ENCODE measurements around the gene TMEM108. TPM values are rescaled to one million over a fixed set of nuclear protein-coding genes. Genes with fewer than 3 reads are reported as not detected.

TMEM108 gene
- total RNA-seq, 2 experiments from 2014 or later: not detected

DNA sequence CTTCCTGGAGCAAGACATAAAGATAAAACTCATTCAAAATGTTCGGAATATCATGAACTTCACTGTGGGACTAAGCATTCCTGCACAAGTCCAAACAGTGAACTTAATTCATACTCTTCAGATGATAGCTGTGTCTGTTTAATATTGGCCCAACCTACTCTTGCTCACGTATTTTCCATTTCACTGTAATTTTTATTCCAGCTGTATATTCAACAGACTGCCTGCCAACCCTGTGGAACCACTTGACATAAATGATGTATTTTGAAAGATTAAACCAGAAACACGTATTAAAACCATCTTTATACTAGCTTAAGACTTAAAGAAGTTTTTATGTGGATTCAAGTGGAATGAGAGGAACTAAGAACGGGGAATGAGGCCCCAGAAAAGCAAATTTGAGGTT lies 172.5 kb downstream of the TMEM108 start:
- ATAC-seq (no peak), DNase-seq (no peak)
- POLR2A ChIA-PET: no interaction called here
- Mint-ChIP-seq H3K4me1 (peaks cover 21% of the 10 kb centered on the region), H3K4me3 (no peak overlapping the region), H3K27me3 (peaks cover 10% of the 10 kb centered on the region), H3K27ac (no peak overlapping the region), H3K36me3 (ENCODE audit: low read depth) (no peaks in the 10 kb centered on the region), H3K9me3 (ENCODE audit: low read depth) (no peaks in the 10 kb centered on the region)
- intact Hi-C loops (cut with DNase I, micrococcal nuclease): no loop called here
- CTCF ChIA-PET: no interaction called here

DNA sequence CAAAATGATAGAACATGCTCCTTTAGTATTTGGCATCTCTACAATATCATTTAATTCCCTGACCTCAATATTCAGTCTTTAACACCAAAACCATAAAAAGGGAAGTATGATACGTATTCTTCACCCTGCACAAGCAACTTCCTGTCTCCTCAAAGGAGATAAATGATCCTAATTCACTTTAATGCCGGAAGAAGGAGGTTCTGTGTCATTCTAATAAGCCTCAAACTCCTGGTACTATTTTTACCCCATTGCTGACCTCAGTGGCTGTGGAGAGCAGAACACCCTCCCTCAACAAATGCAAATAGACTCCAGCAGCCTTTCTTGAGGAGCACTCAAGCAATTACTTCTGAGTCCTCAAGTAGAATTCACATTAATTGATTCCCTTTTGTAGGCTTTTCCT lies 173.3 kb downstream of the TMEM108 start:
- peaks cover 21% of the 10 kb centered on the region for H3K4me1 Mint-ChIP-seq
- ATAC-seq: no peak
- H3K36me3 Mint-ChIP-seq (ENCODE audit: low read depth): no peaks in the 10 kb centered on the region
- ChIA-PET POLR2A (no interaction called here), CTCF (no interaction called here)
- no peak overlapping the region for H3K27ac Mint-ChIP-seq
- intact Hi-C loops (cut with DNase I, micrococcal nuclease): no loop called here
- H3K4me3 Mint-ChIP-seq: no peak overlapping the region
- DNase-seq: no peak
- H3K9me3 Mint-ChIP-seq (ENCODE audit: low read depth): no peaks in the 10 kb centered on the region
- peaks cover 4% of the 10 kb centered on the region for H3K27me3 Mint-ChIP-seq

DNA sequence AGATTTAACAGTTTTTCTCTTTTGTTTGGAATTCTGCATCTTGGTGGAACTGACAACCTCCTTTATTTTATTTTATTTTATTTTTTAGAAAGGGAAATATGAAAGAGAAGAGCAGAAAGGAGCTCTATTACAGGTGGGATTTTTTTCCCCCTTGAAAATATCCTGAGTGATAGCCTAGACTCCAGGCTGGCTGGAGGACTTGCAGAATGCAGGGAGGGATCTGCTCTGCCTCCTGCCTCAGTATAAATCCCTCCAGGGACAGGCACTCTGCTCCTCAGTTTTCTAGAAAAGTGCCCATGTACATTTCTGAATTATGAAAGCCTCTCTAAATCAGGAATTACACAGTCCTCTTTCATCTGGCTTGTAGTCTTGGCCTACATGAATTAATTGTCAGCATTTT lies 173.7 kb downstream of the TMEM108 start:
- intact Hi-C loops (cut with DNase I, micrococcal nuclease): no loop called here
- ATAC-seq: no peak

DNA sequence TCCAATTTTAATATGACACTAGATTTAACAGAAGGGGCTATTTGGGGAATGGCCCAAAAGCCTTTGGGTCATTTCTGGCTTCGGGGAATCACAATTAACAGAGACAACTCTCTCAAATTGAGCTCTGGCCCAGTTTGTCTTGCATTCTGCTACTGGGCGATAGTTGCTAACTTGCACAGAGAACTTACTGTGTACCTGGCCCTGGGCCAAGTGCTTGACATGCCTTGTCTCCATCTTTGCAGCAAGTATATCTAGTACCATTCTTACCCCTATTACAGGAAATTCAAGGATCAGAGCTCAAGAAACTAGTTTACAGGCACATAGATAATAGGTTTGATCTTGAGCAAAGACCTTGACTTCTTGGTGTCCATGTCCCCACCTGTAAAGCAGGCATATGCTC lies 175.7 kb downstream of the TMEM108 start:
- ChIA-PET POLR2A (no interaction called here), CTCF (no interaction called here)
- Mint-ChIP-seq H3K9me3 (ENCODE audit: low read depth) (no peaks in the 10 kb centered on the region), H3K4me3 (no peak overlapping the region), H3K36me3 (ENCODE audit: low read depth) (no peaks in the 10 kb centered on the region), H3K4me1 (peaks cover 21% of the 10 kb centered on the region), H3K27me3 (peaks cover 1% of the 10 kb centered on the region), H3K27ac (no peak overlapping the region)
- ATAC-seq: no peak
- intact Hi-C loops (cut with DNase I, micrococcal nuclease): no loop called here
- DNase-seq: no peak

More for the DNA sequence above, 173.7 kb downstream of the TMEM108 start:
- H3K4me1 Mint-ChIP-seq: peaks cover 21% of the 10 kb centered on the region
- H3K27ac Mint-ChIP-seq: no peak overlapping the region
- H3K9me3 Mint-ChIP-seq (ENCODE audit: low read depth): no peaks in the 10 kb centered on the region
- DNase-seq: no peak
- peaks cover 4% of the 10 kb centered on the region for H3K27me3 Mint-ChIP-seq
- ChIA-PET CTCF (no interaction called here), POLR2A (no interaction called here)
- H3K36me3 Mint-ChIP-seq (ENCODE audit: low read depth): no peaks in the 10 kb centered on the region
- H3K4me3 Mint-ChIP-seq: no peak overlapping the region

DNA sequence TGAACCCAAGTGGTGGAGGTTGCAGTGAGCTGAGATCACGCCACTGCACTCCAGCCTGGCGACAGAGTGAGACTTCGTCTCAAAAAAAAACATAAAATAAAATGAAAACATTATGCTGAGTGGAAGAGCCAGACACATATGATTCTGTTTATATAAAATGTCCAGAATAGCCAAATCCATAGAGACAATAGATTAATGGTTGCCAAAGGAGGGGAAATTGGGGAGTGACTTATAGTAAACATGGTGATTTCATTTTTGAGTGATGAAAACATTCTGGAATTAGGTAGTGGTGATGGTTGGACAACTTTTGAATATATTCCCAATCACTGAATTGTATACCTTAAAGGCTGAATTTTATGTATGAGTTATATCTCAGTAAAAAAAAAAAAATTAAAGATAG lies 189.6 kb downstream of the TMEM108 start:
- peaks cover 3% of the 10 kb centered on the region for H3K36me3 Mint-ChIP-seq (ENCODE audit: low read depth)
- CTCF ChIA-PET: no interaction called here

DNA sequence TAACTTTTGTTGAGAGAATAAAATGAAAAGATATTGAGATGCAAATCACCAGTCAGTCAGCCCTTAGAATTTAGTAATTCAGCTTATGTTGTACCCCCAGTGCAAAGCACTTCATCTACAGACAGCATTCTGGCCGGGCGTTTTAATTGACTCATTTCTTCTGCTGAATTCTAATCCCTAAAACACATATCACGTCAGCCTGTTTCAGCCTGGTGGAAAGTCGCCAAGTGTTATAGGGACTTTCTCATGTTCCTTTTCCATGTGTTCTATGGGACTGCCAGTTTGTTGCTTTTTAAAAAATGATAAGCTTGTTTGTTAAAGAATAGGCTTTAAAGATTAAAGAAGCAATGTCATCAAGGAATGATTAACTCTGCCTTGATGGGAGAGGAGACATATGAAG lies 192.0 kb downstream of the TMEM108 start:
- CTCF ChIA-PET: no interaction called here
- ATAC-seq (no peak), DNase-seq (no peak)
- peaks cover 4% of the 10 kb centered on the region for H3K9me3 Mint-ChIP-seq (ENCODE audit: low read depth)
- H3K4me3 Mint-ChIP-seq: no peak overlapping the region
- intact Hi-C loops (cut with DNase I, micrococcal nuclease): no loop called here
- H3K4me1 Mint-ChIP-seq: no peaks in the 10 kb centered on the region
- H3K36me3 Mint-ChIP-seq (ENCODE audit: low read depth): peaks cover 3% of the 10 kb centered on the region
- H3K27ac Mint-ChIP-seq: no peak overlapping the region
- H3K27me3 Mint-ChIP-seq: no peaks in the 10 kb centered on the region
- POLR2A ChIA-PET: no interaction called here

More for the DNA sequence above, 189.6 kb downstream of the TMEM108 start:
- Mint-ChIP-seq H3K9me3 (ENCODE audit: low read depth) (peaks cover 4% of the 10 kb centered on the region), H3K4me1 (no peaks in the 10 kb centered on the region), H3K27me3 (no peaks in the 10 kb centered on the region), H3K4me3 (no peak overlapping the region), H3K27ac (no peak overlapping the region)
- POLR2A ChIA-PET: no interaction called here
- DNase-seq: no peak
- intact Hi-C loops (cut with DNase I, micrococcal nuclease): no loop called here
- ATAC-seq: no peak

DNA sequence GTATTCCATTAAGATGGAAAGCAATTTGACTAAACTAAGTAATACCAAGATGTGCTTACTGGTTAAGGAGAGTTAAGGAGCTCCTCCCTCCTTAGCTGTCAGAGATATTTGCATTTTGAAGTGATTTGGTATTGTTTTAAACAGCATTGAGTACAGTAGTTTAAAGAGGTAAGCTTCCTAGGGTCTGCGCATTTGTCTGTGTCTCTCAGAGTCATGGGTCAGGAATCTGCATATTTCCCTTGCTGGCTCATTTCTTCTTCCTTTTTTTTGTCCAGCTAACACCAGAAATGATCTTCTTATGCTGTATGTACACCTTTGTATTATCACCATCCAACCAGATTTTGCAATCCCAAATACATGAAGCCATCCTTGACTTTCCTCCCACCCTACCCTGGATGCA lies 198.7 kb downstream of the TMEM108 start:
- H3K4me3 Mint-ChIP-seq: no peak overlapping the region
- ATAC-seq (no peak), DNase-seq (no peak)
- ChIA-PET CTCF (interaction anchor here (0.7 kb wide), 1 partner anchor 1129 kb away, joined by 3 read pairs; no protein-coding TSS in a partner anchor), POLR2A (interaction anchor here (0.6 kb wide), 1 partner anchor 738 kb away, joined by 3 read pairs; no protein-coding TSS in a partner anchor)
- no peak overlapping the region for H3K27ac Mint-ChIP-seq
- H3K9me3 Mint-ChIP-seq (ENCODE audit: low read depth): no peaks in the 10 kb centered on the region
- H3K27me3 Mint-ChIP-seq: peaks cover 13% of the 10 kb centered on the region
- no peaks in the 10 kb centered on the region for H3K4me1 Mint-ChIP-seq
- no peaks in the 10 kb centered on the region for H3K36me3 Mint-ChIP-seq (ENCODE audit: low read depth)
- intact Hi-C loops (cut with DNase I, micrococcal nuclease): no loop called here

DNA sequence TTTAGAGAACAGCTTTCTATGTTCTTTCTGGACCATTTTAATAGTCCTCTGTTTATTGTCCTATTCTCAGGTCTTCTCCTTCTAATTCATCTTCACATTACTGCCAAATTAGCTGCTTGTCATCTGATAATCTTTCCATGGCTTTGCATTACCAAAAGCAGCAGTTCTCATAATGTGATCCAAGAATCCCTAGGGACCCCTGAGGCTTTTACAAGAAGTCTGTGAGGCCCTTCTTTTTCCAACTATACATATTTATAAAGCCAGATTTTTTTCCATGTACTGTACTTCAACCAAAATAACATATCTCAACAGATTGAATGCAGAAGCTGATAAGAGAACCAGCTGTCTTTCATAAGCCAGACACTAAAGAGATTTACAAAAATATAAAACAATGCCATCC lies 199.2 kb downstream of the TMEM108 start:
- ChIA-PET CTCF (interaction anchor here (0.7 kb wide), 1 partner anchor 1129 kb away, joined by 3 read pairs; no protein-coding TSS in a partner anchor), POLR2A (no interaction called here)
- ATAC-seq (no peak), DNase-seq (no peak)
- Mint-ChIP-seq H3K27me3 (peaks cover 13% of the 10 kb centered on the region), H3K9me3 (ENCODE audit: low read depth) (no peaks in the 10 kb centered on the region), H3K36me3 (ENCODE audit: low read depth) (no peaks in the 10 kb centered on the region), H3K4me3 (no peak overlapping the region), H3K4me1 (no peaks in the 10 kb centered on the region), H3K27ac (no peak overlapping the region)
- intact Hi-C loops (cut with DNase I, micrococcal nuclease): no loop called here

DNA sequence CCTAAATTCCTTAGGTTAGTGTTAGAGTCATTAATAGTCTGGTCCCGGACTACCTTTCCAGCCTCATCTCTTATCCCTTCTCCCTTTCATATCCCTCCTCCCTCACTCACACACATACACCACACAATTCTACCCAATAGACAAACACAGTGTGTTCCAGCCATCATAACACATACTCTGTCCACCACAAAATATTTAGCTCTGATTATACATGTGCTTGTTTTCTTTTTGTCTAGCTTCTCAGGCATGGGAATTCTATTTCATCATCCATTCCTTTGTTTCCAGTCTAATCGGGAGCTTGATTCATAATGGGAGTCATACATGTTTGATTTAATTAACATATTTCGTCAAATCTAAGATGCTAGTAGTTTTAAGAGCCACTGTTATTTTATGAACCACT lies 199.8 kb downstream of the TMEM108 start:
- Mint-ChIP-seq H3K27ac (no peak overlapping the region), H3K4me3 (no peak overlapping the region), H3K4me1 (no peaks in the 10 kb centered on the region), H3K36me3 (ENCODE audit: low read depth) (no peaks in the 10 kb centered on the region), H3K9me3 (ENCODE audit: low read depth) (no peaks in the 10 kb centered on the region), H3K27me3 (peaks cover 17% of the 10 kb centered on the region)
- intact Hi-C loops (cut with DNase I, micrococcal nuclease): no loop called here
- ChIA-PET CTCF (no interaction called here), POLR2A (no interaction called here)
- no peak for DNase-seq
- ATAC-seq: no peak

DNA sequence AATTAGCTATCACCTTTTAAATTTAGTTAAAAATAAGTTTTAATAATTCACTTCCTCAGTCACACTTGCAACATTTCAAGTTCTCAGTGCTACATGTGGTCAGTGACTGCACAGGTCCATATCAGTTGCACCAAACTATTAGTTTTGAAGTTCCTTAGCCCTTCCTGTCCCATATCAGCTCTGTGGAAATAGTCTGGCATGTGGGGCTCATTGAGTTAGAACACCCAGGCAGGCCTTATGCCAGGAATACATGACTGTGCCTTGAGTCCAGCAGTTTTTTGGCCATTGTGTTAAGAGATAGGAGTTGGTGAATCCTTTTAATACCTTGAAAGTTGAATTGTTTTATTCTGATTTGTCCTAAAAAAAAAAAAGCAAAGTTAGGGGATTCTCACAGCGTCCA lies 207.9 kb downstream of the TMEM108 start:
- no peaks in the 10 kb centered on the region for H3K9me3 Mint-ChIP-seq (ENCODE audit: low read depth)
- no peak overlapping the region for H3K27ac Mint-ChIP-seq
- DNase-seq (no peak), ATAC-seq (no peak)
- CTCF ChIA-PET: no interaction called here
- POLR2A ChIA-PET: interaction anchor here (0.6 kb wide), 1 partner anchor 558 kb away, joined by 7 read pairs; no protein-coding TSS in a partner anchor
- H3K27me3 Mint-ChIP-seq: peaks cover 15% of the 10 kb centered on the region
- no peaks in the 10 kb centered on the region for H3K36me3 Mint-ChIP-seq (ENCODE audit: low read depth)
- intact Hi-C loops (cut with DNase I, micrococcal nuclease): no loop called here
- H3K4me1 Mint-ChIP-seq: no peaks in the 10 kb centered on the region
- H3K4me3 Mint-ChIP-seq: no peak overlapping the region

DNA sequence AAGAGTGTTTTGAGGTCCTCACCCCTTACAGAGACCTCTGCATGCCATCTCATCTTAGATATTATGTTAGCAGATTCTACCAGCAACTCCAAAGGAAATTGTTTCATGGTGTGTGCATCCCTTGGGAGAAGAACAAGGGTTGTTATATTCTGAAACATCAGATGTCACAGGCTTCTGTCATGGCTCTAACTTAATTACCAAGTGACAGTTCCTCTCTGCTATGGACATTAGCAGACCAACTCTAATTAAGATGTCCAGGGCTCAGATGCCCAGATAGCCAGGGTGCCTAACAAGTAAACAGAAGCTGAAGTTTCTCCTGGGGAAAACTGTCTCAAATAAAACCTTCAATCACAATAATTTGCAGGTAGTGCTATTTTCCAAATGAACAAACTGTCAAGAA lies 208.6 kb downstream of the TMEM108 start:
- intact Hi-C loops (cut with DNase I, micrococcal nuclease): no loop called here
- Mint-ChIP-seq H3K4me3 (no peak overlapping the region), H3K4me1 (no peaks in the 10 kb centered on the region), H3K36me3 (ENCODE audit: low read depth) (no peaks in the 10 kb centered on the region), H3K9me3 (ENCODE audit: low read depth) (no peaks in the 10 kb centered on the region), H3K27ac (no peak overlapping the region), H3K27me3 (peaks cover 15% of the 10 kb centered on the region)
- POLR2A ChIA-PET: interaction anchor here (0.6 kb wide), 1 partner anchor 559 kb away, joined by 7 read pairs; no protein-coding TSS in a partner anchor
- no peak for DNase-seq
- CTCF ChIA-PET: no interaction called here
- ATAC-seq: no peak

DNA sequence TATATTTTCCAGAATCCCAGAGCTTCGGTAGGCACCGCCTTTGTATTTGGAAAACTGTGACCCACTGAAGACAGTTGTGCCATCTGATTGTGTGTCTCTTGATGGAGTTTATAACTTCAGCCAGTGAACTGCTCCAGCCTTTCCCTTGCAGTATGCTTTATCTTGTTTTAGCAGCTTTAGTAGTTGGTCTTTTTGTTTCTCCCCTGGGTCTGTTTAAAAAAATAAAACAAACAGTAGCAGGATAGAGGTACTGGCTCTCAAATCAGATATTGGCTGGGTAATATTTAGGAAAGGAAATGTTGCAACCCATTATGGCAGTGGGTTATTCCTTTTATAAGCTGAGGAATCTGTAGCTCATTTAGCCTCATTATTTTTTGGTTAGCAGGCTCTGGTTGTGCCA lies 210.2 kb downstream of the TMEM108 start:
- no peak overlapping the region for H3K4me3 Mint-ChIP-seq
- intact Hi-C loops (cut with DNase I, micrococcal nuclease): no loop called here
- H3K36me3 Mint-ChIP-seq (ENCODE audit: low read depth): no peaks in the 10 kb centered on the region
- no peaks in the 10 kb centered on the region for H3K9me3 Mint-ChIP-seq (ENCODE audit: low read depth)
- peaks cover 9% of the 10 kb centered on the region for H3K27me3 Mint-ChIP-seq
- ChIA-PET CTCF (no interaction called here), POLR2A (no interaction called here)
- ATAC-seq (no peak), DNase-seq (no peak)
- peaks cover 2% of the 10 kb centered on the region for H3K4me1 Mint-ChIP-seq
- H3K27ac Mint-ChIP-seq: no peak overlapping the region

DNA sequence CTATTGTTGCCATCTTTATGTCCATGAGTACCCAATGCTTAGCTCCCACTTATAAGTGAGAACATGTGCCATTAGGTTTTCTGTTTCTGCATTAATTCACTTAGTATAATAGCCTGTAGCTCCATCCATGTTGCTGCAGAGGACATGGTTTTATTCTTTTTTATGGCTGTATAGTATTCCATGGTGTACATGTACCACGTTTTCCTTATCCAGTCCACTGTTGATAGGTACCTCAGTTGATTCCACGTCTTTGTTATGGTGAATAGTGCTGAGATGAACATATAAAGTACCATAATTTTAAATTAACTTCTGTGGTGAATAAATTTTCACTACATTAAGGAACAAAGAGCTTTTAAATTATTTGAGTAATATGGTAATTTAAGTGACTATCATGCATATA lies 211.3 kb downstream of the TMEM108 start:
- no peaks in the 10 kb centered on the region for H3K36me3 Mint-ChIP-seq (ENCODE audit: low read depth)
- DNase-seq: no peak
- no peak overlapping the region for H3K27ac Mint-ChIP-seq
- no peak for ATAC-seq
- ChIA-PET POLR2A (no interaction called here), CTCF (no interaction called here)
- no peak overlapping the region for H3K4me3 Mint-ChIP-seq
- peaks cover 9% of the 10 kb centered on the region for H3K27me3 Mint-ChIP-seq
- H3K4me1 Mint-ChIP-seq: peaks cover 2% of the 10 kb centered on the region
- intact Hi-C loops (cut with DNase I, micrococcal nuclease): no loop called here
- H3K9me3 Mint-ChIP-seq (ENCODE audit: low read depth): no peaks in the 10 kb centered on the region
